Measurements from ENCODE around the gene CEP131. TPM values are rescaled to one million over a fixed set of nuclear protein-coding genes. Genes with fewer than 3 reads are reported as not detected.
A peak's percentile ranks its signal among the peaks of the same experiment; 100 is the strongest.

The CEP131 gene
- total RNA-seq, result 9.9 TPM
- polyA plus RNA-seq, result 1 to 10 TPM; 1.4 to 2.2 (median 2.0) TPM

DNA sequence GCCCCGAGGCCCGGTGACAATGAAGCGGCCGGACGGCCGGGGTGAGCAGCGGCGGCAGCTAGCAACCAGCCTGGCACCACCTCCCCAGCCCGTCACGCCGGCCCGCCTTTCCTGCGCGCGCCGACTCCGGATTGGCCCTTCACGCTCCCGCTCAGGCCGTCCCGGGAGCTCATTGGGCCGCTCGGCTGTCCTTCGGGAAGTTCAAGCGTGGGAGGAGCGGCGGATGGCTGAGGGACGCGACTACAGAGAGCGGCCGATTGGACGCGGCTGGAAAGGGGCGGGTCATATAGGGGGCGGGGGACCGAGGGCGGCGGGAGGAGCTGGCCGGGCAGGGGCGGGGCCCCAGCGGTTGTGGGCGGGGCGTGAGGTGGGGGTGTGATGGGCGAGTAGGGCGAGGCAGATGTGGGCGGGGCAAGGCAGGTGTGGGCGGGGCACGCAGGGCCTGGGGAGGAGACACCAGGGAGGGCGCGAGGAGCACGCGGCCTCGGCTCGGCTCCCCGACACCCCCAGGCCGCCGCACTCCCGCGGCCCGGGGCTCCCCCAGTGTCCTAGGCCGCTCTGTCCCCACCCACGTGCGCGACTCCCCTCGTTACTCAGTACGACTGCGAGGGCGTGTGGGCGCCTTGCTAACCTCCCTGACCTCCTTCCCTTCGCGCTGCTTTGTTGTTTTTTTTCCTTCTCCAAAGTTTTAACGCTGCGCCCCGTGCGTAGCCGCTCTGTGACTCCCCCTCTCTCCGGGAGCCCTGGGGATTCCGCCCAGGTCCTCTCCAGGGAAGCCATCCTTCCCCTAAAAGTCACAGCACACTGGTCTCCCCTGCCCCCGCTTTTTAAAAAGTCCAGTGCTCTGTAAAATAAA, at the start of gene CEP131:
TSS of gene CEP131 (minus strand) at position 60 of the 856 bp plus-strand sequence. CDS start 2,909 bp downstream, outside the sequence.
- DNase-seq, result peak; percentile 98 to 99 (median 99)
- Histone ChIP-seq H3K27ac (ENCODE audit: insufficient read depth, low read length, poor library complexity, severe bottlenecking) (no peak within 1 kb of the TSS), H3K4me3 (ENCODE audit: low read depth, low read length) (no peak within 1 kb of the TSS), H3K9me3 (ENCODE audit: control insufficient read depth in 2 of 2, low read length in 2 of 2) (no peaks in the 10 kb centered on the region), H3K27me3 (ENCODE audit: control insufficient read depth, insufficient read depth, low read length) (no peaks in the 10 kb centered on the region), H3K36me3 (ENCODE audit: control insufficient read depth, insufficient read depth, low read length) (no peaks in the 10 kb centered on the region), H3K4me1 (ENCODE audit: control insufficient read depth, insufficient read depth, low read length, poor library complexity, severe bottlenecking) (peaks cover 23% of the 10 kb centered on the region)
- H3K9me3 Mint-ChIP-seq, result no peaks in the 10 kb centered on the region
- peaks cover 1% of the 10 kb centered on the region for H3K36me3 Mint-ChIP-seq
- peak within 1 kb of the TSS; percentile 80 to 95 (median 88) for H3K4me3 Mint-ChIP-seq
- H3K27me3 Mint-ChIP-seq, result no peaks in the 10 kb centered on the region
- peaks cover 0 to 24% (median 12%) of the 10 kb centered on the region in 4 donors for H3K4me1 Mint-ChIP-seq
- peak within 1 kb of the TSS; percentile 42 to 74 (median 60) for H3K27ac Mint-ChIP-seq
- peak; percentile 96 to 98 for ATAC-seq (ENCODE audit: low read depth in 2 of 2)

DNA sequence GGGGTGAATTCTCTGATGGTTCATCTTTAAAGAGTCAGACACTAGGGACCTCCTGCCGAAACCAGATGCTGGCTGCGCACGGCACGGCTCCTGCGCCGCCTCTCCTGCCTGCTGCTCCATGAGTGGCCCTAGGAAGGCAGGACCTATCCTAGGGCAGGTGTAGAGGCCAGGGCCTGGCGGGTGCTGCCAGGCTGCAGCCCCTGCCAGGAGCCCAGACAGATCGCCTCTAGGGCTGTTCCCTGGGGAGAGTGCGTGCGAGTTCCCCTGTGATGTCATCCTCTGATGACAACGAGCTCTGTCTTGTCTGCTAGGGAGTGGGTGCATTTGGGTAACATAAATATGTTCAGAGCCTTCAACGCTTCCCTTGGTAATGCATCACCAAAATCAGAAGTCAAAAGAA, 48.5 kb upstream of the CEP131 start:
- peaks cover 35% of the 10 kb centered on the region for H3K36me3 Mint-ChIP-seq
- H3K4me1 Mint-ChIP-seq, result peaks cover 0 to 7% (median 4%) of the 10 kb centered on the region in 4 donors
- DNase-seq, result no peak
- no peaks in the 10 kb centered on the region for H3K9me3 Mint-ChIP-seq
- no peak overlapping the region for H3K4me3 ChIP-seq (ENCODE audit: low read depth, low read length)
- H3K27ac Mint-ChIP-seq, result no peak overlapping the region
- H3K27me3 ChIP-seq (ENCODE audit: control insufficient read depth, insufficient read depth, low read length), result no peaks in the 10 kb centered on the region
- H3K27me3 Mint-ChIP-seq, result no peaks in the 10 kb centered on the region
- H3K27ac ChIP-seq (ENCODE audit: insufficient read depth, low read length, poor library complexity, severe bottlenecking), result no peak overlapping the region
- no peaks in the 10 kb centered on the region for H3K4me1 ChIP-seq (ENCODE audit: control insufficient read depth, insufficient read depth, low read length, poor library complexity, severe bottlenecking)
- no peak overlapping the region for H3K4me3 Mint-ChIP-seq
- H3K36me3 ChIP-seq (ENCODE audit: control insufficient read depth, insufficient read depth, low read length), result peaks cover 70% of the 10 kb centered on the region
- ATAC-seq (ENCODE audit: low read depth in 2 of 2), result no peak
- H3K9me3 ChIP-seq (ENCODE audit: control insufficient read depth in 2 of 2, low read length in 2 of 2), result no peaks in the 10 kb centered on the region

DNA sequence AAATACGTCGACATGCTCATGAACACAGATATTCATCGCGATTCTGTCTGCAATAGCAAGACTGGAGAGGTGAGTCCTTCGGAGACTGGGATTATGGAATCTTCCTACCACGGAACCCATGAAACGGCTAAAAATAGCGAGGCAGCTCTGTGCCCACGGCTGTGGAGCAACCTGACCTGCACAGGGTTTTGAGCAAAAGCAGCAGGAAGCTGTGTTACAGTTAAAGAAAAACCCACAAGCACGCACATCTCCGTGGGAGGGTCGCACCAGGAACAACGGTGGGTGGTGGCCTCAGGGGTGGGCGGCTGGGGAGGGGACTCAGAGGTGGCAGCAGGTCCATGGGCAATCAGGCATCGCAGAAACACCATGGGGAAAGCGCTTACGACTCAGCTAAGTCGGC, 47.5 kb upstream of the CEP131 start:
- no peak overlapping the region for H3K4me3 Mint-ChIP-seq
- Histone ChIP-seq H3K4me1 (ENCODE audit: control insufficient read depth, insufficient read depth, low read length, poor library complexity, severe bottlenecking) (no peaks in the 10 kb centered on the region), H3K9me3 (ENCODE audit: control insufficient read depth in 2 of 2, low read length in 2 of 2) (no peaks in the 10 kb centered on the region), H3K4me3 (ENCODE audit: low read depth, low read length) (no peak overlapping the region), H3K27me3 (ENCODE audit: control insufficient read depth, insufficient read depth, low read length) (no peaks in the 10 kb centered on the region), H3K36me3 (ENCODE audit: control insufficient read depth, insufficient read depth, low read length) (peaks cover 71% of the 10 kb centered on the region), H3K27ac (ENCODE audit: insufficient read depth, low read length, poor library complexity, severe bottlenecking) (no peak overlapping the region)
- ATAC-seq (ENCODE audit: low read depth in 2 of 2) (no peak), DNase-seq (no peak)
- H3K27me3 Mint-ChIP-seq, result no peaks in the 10 kb centered on the region
- peaks cover 32% of the 10 kb centered on the region for H3K36me3 Mint-ChIP-seq
- no peak overlapping the region for H3K27ac Mint-ChIP-seq
- peaks cover 0 to 7% (median 4%) of the 10 kb centered on the region in 4 donors for H3K4me1 Mint-ChIP-seq
- no peaks in the 10 kb centered on the region for H3K9me3 Mint-ChIP-seq

DNA sequence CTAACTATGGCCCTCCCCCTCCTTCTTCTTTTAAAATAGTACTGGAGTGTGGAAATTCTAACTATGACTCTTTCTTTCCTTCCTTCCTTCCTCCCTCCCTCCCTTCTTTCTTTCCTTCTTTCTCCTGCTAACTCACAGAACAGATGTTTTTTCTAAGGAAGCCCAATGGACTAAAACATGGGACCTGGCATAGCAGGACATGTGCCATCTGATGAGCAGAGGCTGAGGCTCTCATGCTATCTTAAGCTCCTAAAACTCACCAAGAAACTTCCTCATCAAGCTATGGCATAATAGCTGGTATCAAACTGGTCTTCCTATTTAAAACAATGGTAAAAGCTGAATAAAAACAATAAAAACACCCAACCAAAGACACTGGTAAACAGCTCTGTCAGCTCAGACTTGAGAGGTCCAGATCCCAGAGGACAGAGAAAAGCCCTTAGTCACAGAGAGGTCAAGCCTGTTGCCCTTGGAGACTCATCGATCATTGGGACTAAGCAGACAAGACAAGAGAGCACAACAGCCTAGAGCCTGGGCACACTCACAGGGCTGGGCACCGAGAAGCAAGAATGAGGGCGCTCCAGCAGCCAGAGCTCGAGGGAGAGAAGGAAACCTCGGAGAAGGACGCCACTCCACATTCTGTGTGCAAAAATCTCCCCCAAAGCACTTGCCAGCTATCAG, 44.8 kb upstream of the CEP131 start:
- Histone ChIP-seq H3K27ac (ENCODE audit: insufficient read depth, low read length, poor library complexity, severe bottlenecking) (no peak overlapping the region), H3K4me1 (ENCODE audit: control insufficient read depth, insufficient read depth, low read length, poor library complexity, severe bottlenecking) (no peaks in the 10 kb centered on the region), H3K9me3 (ENCODE audit: control insufficient read depth in 2 of 2, low read length in 2 of 2) (no peaks in the 10 kb centered on the region), H3K36me3 (ENCODE audit: control insufficient read depth, insufficient read depth, low read length) (peaks cover 66% of the 10 kb centered on the region), H3K27me3 (ENCODE audit: control insufficient read depth, insufficient read depth, low read length) (no peaks in the 10 kb centered on the region), H3K4me3 (ENCODE audit: low read depth, low read length) (no peak overlapping the region)
- Mint-ChIP-seq H3K4me1 (peaks cover 0 to 4% (median 2%) of the 10 kb centered on the region in 4 donors), H3K9me3 (no peaks in the 10 kb centered on the region), H3K27ac (peak overlapping the region in 2 of 3 donors; percentile 60 to 63), H3K4me3 (no peak overlapping the region), H3K27me3 (no peaks in the 10 kb centered on the region), H3K36me3 (peaks cover 21% of the 10 kb centered on the region)
- DNase-seq, result no peak
- no peak for ATAC-seq (ENCODE audit: low read depth in 2 of 2)

DNA sequence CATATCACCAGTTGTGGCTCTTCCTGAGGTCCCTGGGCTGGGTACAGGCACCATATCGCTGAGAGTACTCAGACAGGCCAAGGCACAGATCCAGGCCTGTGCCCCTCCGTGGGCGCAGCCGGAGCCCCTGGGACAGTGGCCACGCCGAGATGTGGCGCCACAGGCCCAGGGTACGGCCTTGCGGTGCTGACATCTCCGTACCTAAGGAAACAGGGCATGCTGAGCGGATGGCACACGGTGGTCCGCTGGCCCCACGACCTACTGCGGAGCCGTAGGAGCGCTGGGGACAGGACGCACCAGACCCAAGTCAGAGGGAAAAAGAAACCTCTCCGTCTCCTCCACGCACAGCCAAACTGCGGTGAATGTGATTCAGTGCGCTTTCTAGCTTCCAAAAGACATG, 42.8 kb upstream of the CEP131 start:
- Histone ChIP-seq H3K4me1 (ENCODE audit: control insufficient read depth, insufficient read depth, low read length, poor library complexity, severe bottlenecking) (no peaks in the 10 kb centered on the region), H3K27me3 (ENCODE audit: control insufficient read depth, insufficient read depth, low read length) (no peaks in the 10 kb centered on the region), H3K9me3 (ENCODE audit: control insufficient read depth in 2 of 2, low read length in 2 of 2) (no peaks in the 10 kb centered on the region), H3K36me3 (ENCODE audit: control insufficient read depth, insufficient read depth, low read length) (peaks cover 74% of the 10 kb centered on the region), H3K4me3 (ENCODE audit: low read depth, low read length) (no peak overlapping the region), H3K27ac (ENCODE audit: insufficient read depth, low read length, poor library complexity, severe bottlenecking) (no peak overlapping the region)
- H3K9me3 Mint-ChIP-seq, result no peaks in the 10 kb centered on the region
- H3K27ac Mint-ChIP-seq, result peak overlapping the region in 1 of 3 donors; percentile 32
- H3K36me3 Mint-ChIP-seq, result peaks cover 12% of the 10 kb centered on the region
- ATAC-seq (ENCODE audit: low read depth in 2 of 2), result no peak
- H3K4me1 Mint-ChIP-seq, result peaks cover 0 to 4% (median 1%) of the 10 kb centered on the region in 4 donors
- DNase-seq, result no peak
- no peaks in the 10 kb centered on the region for H3K27me3 Mint-ChIP-seq
- no peak overlapping the region for H3K4me3 Mint-ChIP-seq

DNA sequence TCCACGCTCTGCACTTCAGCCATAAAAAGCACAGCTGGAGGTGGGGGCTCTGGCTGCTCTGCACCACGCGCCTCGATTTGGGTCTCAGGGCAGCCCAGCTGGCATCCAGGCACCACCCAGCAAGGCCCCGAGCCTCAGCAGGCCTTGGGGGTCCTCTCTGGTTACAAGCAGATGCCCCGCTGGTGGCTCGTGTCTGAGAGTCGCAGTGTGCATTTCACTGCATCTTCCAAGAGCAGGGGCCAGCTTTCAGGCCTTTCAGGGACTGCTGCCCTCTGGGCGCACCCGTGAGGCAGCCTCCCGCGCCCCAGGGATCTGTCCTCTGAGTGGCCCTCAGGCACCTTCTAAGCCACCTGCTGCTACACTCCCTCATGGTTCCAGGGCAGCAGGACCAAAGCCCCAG, 41.9 kb upstream of the CEP131 start:
- no peak for ATAC-seq (ENCODE audit: low read depth in 2 of 2)

DNA sequence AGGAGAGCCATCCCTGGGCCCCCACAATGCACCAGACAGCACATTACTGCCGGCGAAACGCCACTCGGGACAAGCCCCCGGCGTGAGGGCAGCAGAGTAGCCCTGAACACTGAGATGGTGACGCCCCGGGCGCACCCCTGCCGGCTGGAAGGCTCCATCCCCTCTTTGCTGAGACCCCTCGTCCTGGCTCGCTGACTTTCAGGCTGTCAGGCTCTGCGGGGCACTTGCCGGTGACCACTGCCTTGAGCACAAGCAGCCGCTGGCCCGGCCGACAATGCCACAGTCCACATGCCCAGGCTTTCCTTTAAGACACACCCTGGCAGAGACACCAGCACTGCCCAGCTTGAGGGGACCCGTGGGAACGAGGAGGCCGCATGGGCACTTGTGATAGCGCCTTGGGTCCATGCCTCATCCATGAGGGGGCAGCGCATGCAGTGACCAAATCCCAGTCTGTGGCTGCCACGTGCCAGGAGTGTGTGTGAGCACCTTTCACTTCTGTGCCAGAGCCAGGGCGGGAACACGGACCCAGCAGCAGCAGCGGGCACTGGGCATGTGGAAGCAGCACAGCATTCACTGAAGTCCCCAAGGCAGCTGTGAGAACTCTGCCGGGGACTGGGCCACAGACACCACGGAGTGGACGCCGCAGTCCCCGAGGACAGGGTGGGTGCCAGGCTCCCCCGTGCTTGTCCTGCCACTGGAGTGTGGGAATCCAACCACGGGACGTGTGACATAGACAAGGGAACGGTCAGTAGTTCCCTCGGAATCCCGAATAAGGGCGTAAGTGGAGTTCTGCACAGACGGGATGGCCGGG, 40.8 kb upstream of the CEP131 start:
- Histone ChIP-seq H3K36me3 (ENCODE audit: control insufficient read depth, insufficient read depth, low read length) (peaks cover 77% of the 10 kb centered on the region), H3K27ac (ENCODE audit: insufficient read depth, low read length, poor library complexity, severe bottlenecking) (no peak overlapping the region), H3K9me3 (ENCODE audit: control insufficient read depth in 2 of 2, low read length in 2 of 2) (no peaks in the 10 kb centered on the region), H3K4me1 (ENCODE audit: control insufficient read depth, insufficient read depth, low read length, poor library complexity, severe bottlenecking) (no peaks in the 10 kb centered on the region), H3K27me3 (ENCODE audit: control insufficient read depth, insufficient read depth, low read length) (no peaks in the 10 kb centered on the region), H3K4me3 (ENCODE audit: low read depth, low read length) (no peak overlapping the region)
- H3K9me3 Mint-ChIP-seq, result no peaks in the 10 kb centered on the region
- peaks cover 0 to 4% (median 1%) of the 10 kb centered on the region in 4 donors for H3K4me1 Mint-ChIP-seq
- H3K4me3 Mint-ChIP-seq, result no peak overlapping the region
- H3K36me3 Mint-ChIP-seq, result peaks cover 8% of the 10 kb centered on the region
- ATAC-seq (ENCODE audit: low read depth in 2 of 2) (no peak), DNase-seq (no peak)
- no peak overlapping the region for H3K27ac Mint-ChIP-seq
- H3K27me3 Mint-ChIP-seq, result no peaks in the 10 kb centered on the region

More for the DNA sequence above, 41.9 kb upstream of the CEP131 start:
- peaks cover 8% of the 10 kb centered on the region for H3K36me3 Mint-ChIP-seq
- no peaks in the 10 kb centered on the region for H3K9me3 Mint-ChIP-seq
- H3K4me1 Mint-ChIP-seq, result peaks cover 0 to 4% (median 1%) of the 10 kb centered on the region in 4 donors
- no peaks in the 10 kb centered on the region for H3K27me3 Mint-ChIP-seq
- no peak for DNase-seq
- peaks cover 74% of the 10 kb centered on the region for H3K36me3 ChIP-seq (ENCODE audit: control insufficient read depth, insufficient read depth, low read length)
- H3K27me3 ChIP-seq (ENCODE audit: control insufficient read depth, insufficient read depth, low read length), result no peaks in the 10 kb centered on the region
- no peaks in the 10 kb centered on the region for H3K9me3 ChIP-seq (ENCODE audit: control insufficient read depth in 2 of 2, low read length in 2 of 2)
- H3K27ac ChIP-seq (ENCODE audit: insufficient read depth, low read length, poor library complexity, severe bottlenecking), result no peak overlapping the region
- no peak overlapping the region for H3K27ac Mint-ChIP-seq
- H3K4me3 Mint-ChIP-seq, result no peak overlapping the region
- H3K4me1 ChIP-seq (ENCODE audit: control insufficient read depth, insufficient read depth, low read length, poor library complexity, severe bottlenecking), result no peaks in the 10 kb centered on the region
- no peak overlapping the region for H3K4me3 ChIP-seq (ENCODE audit: low read depth, low read length)
